ENCODE data around the gene DNAAF5.
A peak's percentile ranks its signal among the peaks of the same experiment; 100 is the strongest.

DNAAF5 gene

DNA sequence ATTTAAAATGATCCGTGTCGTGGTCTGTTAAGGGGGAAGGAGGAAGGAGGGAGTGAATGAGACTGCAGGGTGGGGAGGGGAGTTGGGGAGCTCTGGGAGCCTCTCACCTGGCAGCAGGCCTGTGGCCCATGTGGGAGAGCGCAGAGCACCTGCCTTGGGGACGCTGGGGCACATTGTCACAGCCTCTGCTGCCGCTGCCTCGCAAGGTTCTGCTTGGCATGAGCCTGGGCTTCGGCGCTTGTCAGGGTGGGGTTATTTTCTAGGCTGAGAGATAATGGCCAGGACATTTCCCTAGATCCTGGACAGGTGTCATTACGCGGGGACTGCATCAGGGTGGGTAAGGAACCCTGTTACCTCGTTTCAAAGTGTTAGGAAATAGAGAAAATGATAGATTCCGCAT, 103.6 kb downstream of the DNAAF5 start:
- TF ChIP-seq, protein P1, sequence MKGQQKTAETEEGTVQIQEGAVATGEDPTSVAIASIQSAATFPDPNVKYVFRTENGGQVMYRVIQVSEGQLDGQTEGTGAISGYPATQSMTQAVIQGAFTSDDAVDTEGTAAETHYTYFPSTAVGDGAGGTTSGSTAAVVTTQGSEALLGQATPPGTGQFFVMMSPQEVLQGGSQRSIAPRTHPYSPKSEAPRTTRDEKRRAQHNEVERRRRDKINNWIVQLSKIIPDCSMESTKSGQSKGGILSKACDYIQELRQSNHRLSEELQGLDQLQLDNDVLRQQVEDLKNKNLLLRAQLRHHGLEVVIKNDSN (IDR thresholded peaks at IDR 0.05) = no peak

- no peak for TF ChIP-seq CREB1 (IDR thresholded peaks at IDR 0.05; ENCODE audit: low read depth)
- peak; percentile 68; the same call in 1 of the 2 replicates for TF ChIP-seq EP300 (IDR thresholded peaks at IDR 0.05; ENCODE audit: borderline replicate concordance)
- TF ChIP-seq REST (IDR thresholded peaks at IDR 0.05; ENCODE audit: low read depth) = no peak
- no peak for TF ChIP-seq RAD21 (IDR thresholded peaks at IDR 0.05; ENCODE audit: low read depth)
- TF ChIP-seq EGR1 (IDR thresholded peaks at IDR 0.05) = no peak
- TF ChIP-seq MAX (IDR thresholded peaks at IDR 0.05) = peak; percentile 52; the same call in 1 of the 2 replicates
- peak; percentile 26; the same call in 1 of the 2 replicates for TF ChIP-seq NFIC (IDR thresholded peaks at IDR 0.05)
- 0 out of 2 replicates have a peak, but pooled peaks have one; percentile 16 for TF ChIP-seq CEBPB (IDR thresholded peaks at IDR 0.05)
- TF ChIP-seq TCF12 (IDR thresholded peaks at IDR 0.05; ENCODE audit: low read depth) = peak; percentile 56; the same call in 1 of the 2 replicates
- no peak for TF ChIP-seq ZBTB7A (IDR thresholded peaks at IDR 0.05; ENCODE audit: low read depth)
- no peak; the same call in 1 of the 2 replicates for TF ChIP-seq FOXM1 (IDR thresholded peaks at IDR 0.05; ENCODE audit: borderline replicate concordance, low read depth)
- no peak for TF ChIP-seq TAF1 (IDR thresholded peaks at IDR 0.05; ENCODE audit: low read depth)
- TF ChIP-seq YY1 (IDR thresholded peaks at IDR 0.05; ENCODE audit: low read depth) = no peak
- TF ChIP-seq TEAD4 (IDR thresholded peaks at IDR 0.05) = peak; percentile 50
These were observed 105.2 kb downstream of the DNAAF5 start for GRCh38 chr7:831596-832166.

GRCh38 chr7:832167-832967, 105.9 kb downstream of the DNAAF5 start, which contains the start of gene SUN1:
Gene SUN1 (plus strand): TSS chr7:832476. CDS start chr7:832525, 49 bp downstream.
- TF ChIP-seq NFIC (IDR thresholded peaks at IDR 0.05) (no peak), TEAD4 (IDR thresholded peaks at IDR 0.05) (peak; percentile 52), CEBPB (IDR thresholded peaks at IDR 0.05) (no peak), MAX (IDR thresholded peaks at IDR 0.05) (peak; percentile 57; the same call in 1 of the 2 replicates), EGR1 (IDR thresholded peaks at IDR 0.05) (no peak), ZBTB7A (IDR thresholded peaks at IDR 0.05; ENCODE audit: low read depth) (no peak), YY1 (IDR thresholded peaks at IDR 0.05; ENCODE audit: low read depth) (no peak), EP300 (IDR thresholded peaks at IDR 0.05; ENCODE audit: borderline replicate concordance) (no peak), TCF12 (IDR thresholded peaks at IDR 0.05; ENCODE audit: low read depth) (no peak), TAF1 (IDR thresholded peaks at IDR 0.05; ENCODE audit: low read depth) (no peak), REST (IDR thresholded peaks at IDR 0.05; ENCODE audit: low read depth) (no peak)
- TF ChIP-seq, protein P1 (IDR thresholded peaks at IDR 0.05) = no peak

DNA sequence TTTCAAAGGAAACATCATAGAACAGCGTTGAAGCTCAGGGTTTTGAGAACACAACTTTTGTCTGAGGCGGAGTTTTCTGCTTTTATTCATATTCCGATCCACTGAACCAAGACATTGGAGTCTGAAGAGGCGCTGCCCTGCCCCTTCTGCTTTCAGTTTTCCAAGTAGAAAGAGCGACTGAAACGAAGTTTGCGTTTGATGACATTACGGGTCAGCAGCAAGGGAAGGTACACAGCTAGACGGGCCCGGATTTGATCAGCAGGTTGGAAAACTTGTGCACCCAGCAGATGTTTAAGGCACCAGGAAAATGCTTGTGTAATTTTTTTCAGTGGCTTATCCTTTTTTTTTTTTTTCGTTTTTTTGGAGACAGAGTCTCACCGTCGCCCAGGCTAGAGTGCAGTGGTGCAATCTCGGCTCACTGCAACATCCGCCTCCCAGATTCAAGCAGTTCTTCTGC, 106.5 kb downstream of the DNAAF5 start:
- TF ChIP-seq EP300 (IDR thresholded peaks at IDR 0.05; ENCODE audit: borderline replicate concordance) (no peak), YY1 (IDR thresholded peaks at IDR 0.05; ENCODE audit: low read depth) (no peak), NFIC (IDR thresholded peaks at IDR 0.05) (no peak), TCF12 (IDR thresholded peaks at IDR 0.05; ENCODE audit: low read depth) (no peak), RAD21 (IDR thresholded peaks at IDR 0.05; ENCODE audit: low read depth) (no peak), TEAD4 (IDR thresholded peaks at IDR 0.05) (no peak), EGR1 (IDR thresholded peaks at IDR 0.05) (no peak), CREB1 (IDR thresholded peaks at IDR 0.05; ENCODE audit: low read depth) (no peak)

- no peak for TF ChIP-seq NFIC (IDR thresholded peaks at IDR 0.05)
- TF ChIP-seq TAF1 (IDR thresholded peaks at IDR 0.05; ENCODE audit: low read depth) = no peak
- no peak for TF ChIP-seq FOXM1 (IDR thresholded peaks at IDR 0.05; ENCODE audit: borderline replicate concordance, low read depth)
- no peak for TF ChIP-seq CREB1 (IDR thresholded peaks at IDR 0.05; ENCODE audit: low read depth)
- no peak for TF ChIP-seq EGR1 (IDR thresholded peaks at IDR 0.05)
- no peak for TF ChIP-seq MAX (IDR thresholded peaks at IDR 0.05)
- TF ChIP-seq, protein P1 (IDR thresholded peaks at IDR 0.05) = no peak
- no peak for TF ChIP-seq TCF12 (IDR thresholded peaks at IDR 0.05; ENCODE audit: low read depth)
- no peak for TF ChIP-seq TEAD4 (IDR thresholded peaks at IDR 0.05)
- TF ChIP-seq EP300 (IDR thresholded peaks at IDR 0.05; ENCODE audit: borderline replicate concordance) = no peak
- no peak for TF ChIP-seq ZBTB7A (IDR thresholded peaks at IDR 0.05; ENCODE audit: low read depth)
- no peak for TF ChIP-seq YY1 (IDR thresholded peaks at IDR 0.05; ENCODE audit: low read depth)
- TF ChIP-seq REST (IDR thresholded peaks at IDR 0.05; ENCODE audit: low read depth) = no peak
- TF ChIP-seq RAD21 (IDR thresholded peaks at IDR 0.05; ENCODE audit: low read depth) = no peak
- TF ChIP-seq CEBPB (IDR thresholded peaks at IDR 0.05) = no peak
These were observed 107.2 kb downstream of the DNAAF5 start for GRCh38 chr7:833601-834258.
